AG20443 (cell line): ENCODE results near the gene CCDC182.

Source experiments
- DNase-seq: peaks from one replicate; pipeline ENCODE4 v3.0.0; 2012; ENCODE audit warnings: low spot score, mixed read lengths

Gene CCDC182

DNA sequence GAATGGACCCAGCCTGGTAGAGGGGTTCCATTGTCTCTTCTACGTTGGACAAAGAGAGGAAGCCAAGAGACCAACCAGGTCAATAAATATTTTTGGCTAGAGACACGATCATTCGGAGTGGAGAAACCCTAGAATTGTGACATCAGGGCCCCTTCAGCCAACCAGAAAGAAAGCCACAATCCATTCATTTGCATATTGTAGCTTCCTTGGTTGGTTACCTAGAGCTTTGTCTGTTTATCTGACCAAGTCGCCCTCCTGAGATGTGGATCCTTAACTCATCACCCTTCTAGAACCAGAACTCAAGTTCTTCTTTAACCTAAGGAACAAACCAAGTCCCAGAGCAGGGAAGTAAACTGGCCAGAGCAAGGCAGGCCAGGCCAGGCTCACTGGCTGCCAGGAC lies at the start of gene CCDC182:
Gene CCDC182 (minus strand): TSS at position 58 of the 400 bp plus-strand sequence. CDS start 27 bp downstream, at position 31.
- no peak for DNase-seq

DNA sequence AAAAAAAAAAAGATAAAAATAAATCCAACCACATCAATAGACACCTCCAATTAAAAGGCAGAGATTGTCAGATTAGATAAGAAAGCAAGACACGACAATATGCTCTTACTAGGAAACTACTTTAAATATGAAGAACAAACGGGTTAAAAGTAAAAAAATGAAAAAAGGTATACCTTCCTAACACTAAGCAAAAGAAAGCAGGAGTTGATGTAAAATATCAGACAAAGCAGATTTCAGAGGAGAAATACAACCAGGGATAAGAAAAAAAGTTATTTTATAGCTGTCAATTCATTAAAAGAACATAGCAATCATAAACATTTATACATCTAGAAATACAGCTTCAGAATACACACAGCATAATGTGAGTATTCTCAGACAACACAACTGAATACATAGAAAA lies 49.7 kb upstream of the CCDC182 start:
- DNase-seq = no peak

DNA sequence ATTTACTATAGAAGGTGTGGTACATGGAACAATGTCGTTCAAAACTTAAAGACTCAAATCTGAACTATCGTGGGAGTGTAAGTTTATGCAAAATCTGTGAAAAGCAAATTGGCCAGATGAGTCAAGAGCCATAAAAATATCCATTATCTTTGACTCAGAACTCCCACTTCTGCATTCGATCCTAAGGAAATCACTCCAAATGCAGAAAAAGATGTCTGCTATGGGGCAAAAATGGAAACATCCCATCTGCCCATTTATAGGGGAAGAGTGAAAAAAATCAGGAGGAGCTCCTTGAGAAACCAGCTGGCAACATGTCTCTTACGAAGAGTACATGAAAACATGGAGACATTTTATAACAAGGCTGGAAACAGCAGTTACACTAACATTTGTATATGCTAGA lies 43.6 kb upstream of the CCDC182 start:
- DNase-seq = no peak

DNA sequence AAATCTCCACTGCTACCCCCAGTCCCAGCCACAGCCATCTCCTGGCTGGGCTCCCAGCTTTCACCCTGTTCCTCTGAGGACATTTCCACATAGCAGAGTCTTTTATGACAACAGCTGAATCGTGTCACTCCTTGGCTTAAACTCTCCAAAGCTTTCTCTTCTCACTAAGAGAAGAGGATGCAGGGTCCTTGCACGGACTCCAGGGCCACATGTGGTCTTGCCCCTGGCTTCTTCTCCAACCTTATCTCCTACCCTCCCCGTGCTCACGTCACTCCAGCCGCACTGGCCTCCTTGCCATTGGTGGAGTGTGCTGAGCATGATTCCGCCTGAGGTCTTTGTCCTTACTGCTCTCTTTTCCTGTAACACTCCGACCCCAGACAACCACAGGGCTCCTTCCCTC lies 39.9 kb upstream of the CCDC182 start:
- DNase-seq = no peak

DNA sequence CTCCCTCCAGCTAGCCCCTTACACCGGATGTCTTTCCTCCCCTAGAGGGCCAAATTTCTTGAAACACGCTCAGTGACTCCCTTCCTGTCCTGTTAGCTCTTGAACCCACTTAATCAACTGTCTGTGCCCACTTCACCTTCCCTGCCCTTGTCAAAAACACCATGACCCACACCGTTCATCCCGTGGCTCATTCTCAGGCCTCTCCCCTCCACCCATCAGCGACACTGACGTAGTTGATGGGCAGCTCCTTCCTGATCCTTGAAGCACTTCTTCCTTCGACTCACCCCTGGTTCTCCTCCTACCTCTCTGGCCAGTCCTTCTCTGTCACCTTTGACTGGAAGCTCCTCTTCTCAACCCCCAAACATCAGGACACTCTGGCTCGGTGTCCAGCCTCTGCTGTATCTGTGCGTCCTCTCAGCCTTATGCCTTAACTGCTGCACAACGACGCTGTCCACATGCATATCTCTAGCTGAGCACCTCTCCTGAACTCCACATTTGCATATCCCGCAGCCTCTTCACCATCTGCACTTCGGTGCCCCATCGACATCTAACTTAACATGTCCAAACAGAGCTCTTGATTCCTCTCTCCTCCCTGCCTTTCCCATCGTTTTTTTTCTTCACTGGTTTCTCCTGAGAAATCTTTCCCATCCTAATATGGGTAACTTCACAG lies 39.3 kb upstream of the CCDC182 start:
- no peak for DNase-seq

DNA sequence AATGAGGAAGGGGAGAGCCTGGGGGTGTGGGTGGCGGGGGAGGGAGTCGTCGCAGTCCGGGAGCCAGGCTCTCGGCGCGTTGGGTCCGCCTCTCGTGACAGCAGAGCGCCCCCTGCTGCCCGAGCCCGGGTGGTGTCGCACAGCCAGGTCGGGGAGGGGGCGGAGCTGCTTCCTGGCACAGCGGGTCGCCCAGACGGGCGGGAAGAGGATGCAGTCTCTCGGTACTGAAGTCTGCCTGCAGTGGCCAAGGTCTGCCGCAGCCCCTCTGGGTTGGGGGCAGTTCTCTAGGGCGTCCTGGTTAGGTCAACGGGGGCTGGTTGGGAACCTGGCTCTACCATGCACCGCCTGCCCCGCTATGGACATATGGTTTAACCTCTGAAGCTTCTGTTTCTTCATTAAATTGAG lies 38.2 kb upstream of the CCDC182 start:
- peak; percentile 83 for DNase-seq

DNA sequence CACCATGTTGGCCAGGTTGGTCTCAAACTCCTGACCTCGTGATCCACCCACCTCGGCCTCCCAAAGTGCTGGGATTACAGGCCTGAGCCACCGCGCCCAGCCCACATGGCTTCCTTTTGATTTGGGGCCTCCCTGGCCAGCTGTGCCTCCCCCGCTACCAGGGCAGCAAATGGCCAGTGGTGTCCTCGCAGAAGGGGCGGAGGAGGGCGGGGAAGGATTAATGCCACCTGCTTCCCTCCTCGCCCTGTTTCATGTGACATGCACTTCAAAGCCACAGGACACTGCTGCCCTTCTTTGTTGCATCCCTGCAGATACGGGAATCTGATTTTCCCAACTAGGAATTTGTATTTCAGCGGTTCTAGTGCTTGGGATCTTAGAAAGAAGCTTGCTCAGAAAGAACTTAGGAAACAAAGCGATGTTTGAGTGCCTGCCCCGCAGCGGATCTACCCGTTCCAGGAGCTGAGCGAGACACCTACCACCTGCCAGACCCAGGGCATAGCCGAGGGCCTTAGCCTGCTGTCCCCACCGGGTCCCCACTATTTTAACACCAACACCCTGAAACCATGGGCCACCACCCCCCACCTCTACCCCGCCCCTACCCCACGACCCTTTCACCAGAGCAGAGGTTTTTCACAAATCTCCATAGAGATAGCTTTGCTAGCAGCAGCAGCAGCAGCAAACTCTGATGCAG lies 37.7 kb upstream of the CCDC182 start:
- no peak for DNase-seq

DNA sequence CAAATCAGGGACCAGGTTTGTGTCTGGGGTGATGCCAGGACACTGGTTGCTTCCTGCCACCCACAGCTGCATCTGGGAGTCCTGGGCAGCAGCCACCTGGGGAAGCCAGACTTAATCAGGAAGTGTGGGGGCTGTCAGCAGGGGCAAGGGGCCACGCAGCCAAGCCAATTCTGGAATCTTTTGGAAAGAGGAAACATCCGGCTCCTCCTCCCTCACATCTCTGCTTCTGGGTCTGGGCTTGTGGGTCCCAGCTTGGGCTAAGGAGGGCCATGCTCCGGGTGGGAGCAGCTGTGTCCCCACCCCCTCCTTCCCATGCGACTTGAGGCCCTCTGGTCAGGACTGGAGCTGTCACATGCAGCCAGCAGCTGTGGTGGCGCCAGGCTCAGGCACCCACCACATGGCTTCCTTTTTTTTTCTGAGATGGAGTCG lies 37.0 kb upstream of the CCDC182 start:
- no peak for DNase-seq

DNA sequence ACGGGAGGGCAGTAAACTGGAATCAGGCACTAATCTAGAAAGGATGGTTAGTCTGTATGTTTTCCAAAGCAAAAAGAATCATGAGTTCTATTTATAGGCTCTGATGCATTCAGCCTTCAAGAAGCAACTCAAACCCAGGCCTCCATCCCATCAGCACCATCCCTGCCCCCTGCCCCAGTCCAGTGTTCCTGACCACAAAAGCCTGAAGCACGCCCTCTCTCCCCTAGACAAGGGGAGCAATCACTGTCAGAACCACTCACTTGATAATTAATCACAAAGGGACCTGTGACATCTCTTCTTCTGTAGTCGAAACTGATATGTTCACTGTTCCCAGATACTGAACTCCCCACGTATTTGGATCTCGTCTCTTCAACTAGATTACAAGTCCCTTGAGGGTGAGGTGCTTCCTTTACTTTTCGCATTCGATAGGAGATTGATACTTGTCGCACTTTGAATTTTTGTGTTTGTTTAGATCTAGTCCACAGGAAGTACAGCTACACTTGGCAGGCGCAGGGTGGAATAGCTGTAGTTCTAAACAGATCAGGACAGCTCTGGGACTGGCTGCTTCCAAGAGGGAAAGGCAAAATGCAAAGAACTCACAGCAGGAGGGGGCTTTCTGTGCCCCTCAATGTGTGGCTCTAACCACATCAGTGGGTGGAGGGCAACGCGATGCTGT lies 36.4 kb upstream of the CCDC182 start:
- no peak for DNase-seq

DNA sequence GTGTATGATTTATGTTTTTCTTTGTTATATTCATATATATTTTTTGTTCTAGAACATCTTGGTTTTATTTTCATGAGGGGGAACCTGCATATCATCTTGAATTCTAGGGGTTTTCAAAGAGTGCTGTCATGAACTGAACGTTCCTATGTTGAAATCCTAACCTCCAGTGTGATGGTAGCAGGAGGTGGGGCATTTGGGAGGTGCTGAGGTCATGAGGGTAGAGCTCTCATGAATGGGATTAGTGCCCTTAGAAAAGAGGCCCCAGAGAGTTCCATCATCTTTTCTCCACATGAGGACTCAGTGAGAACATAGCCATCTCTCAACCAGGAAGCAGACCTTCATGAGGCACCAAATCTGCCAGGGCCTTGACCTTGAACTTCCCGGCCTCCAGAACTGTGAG lies 34.6 kb upstream of the CCDC182 start:
- DNase-seq = no peak

DNA sequence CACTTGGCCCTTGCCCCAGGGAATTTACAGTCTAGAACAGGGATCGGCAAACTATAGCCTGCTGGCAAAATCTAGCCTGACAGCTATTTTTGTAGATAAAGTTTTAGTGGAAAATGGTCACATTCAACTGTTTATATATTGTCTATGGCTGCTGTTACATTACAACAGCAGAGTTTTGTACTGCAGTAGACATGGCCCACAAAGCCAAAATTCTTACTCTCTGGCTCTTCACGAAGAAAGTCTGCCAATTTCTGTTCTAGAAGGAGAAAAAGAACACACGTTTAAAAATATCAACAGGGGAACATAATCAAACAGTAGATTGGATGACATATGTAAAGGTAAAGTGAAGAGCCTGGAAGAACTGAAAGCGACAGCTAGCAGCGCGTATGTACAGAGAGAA lies 33.2 kb upstream of the CCDC182 start:
- no peak for DNase-seq

DNA sequence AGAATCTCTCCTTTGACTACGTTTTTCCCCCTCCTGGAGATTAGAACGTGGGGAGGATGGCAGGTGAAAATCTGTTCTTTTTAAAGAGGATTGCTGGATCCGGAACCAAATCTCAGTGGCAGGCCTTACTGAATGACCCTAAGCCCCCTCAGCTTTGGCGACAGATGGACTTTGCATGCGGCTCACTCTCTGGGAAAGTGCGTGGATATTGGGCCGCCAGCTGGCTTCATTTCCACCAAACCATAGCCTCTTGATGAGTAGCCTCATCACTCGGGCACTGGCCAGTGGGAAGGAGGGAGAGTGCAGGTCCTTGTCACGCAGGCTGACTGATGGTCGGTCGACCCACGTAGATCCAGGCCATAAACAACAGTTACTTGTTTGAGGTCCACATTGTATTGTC lies 31.3 kb upstream of the CCDC182 start:
- no peak for DNase-seq

DNA sequence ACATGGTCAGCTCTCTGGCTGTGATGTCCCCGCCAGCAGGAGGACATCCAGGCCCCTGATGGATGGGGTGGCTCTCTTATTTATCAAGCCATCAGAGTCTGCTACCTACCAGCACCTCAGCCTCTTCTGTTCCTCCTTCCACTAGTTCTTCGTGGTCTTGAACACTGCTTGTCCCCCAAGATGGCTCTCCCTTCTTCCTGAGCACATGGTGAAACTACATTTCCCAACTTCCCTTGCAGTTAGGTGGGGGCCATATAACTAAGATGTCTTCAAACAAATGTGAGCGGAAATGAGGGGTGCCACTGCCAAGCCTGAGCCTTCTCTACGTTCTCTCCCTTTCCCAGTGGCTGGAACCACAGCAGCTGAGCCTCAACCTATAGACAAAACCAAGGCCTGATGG lies 29.8 kb upstream of the CCDC182 start:
- DNase-seq = no peak

DNA sequence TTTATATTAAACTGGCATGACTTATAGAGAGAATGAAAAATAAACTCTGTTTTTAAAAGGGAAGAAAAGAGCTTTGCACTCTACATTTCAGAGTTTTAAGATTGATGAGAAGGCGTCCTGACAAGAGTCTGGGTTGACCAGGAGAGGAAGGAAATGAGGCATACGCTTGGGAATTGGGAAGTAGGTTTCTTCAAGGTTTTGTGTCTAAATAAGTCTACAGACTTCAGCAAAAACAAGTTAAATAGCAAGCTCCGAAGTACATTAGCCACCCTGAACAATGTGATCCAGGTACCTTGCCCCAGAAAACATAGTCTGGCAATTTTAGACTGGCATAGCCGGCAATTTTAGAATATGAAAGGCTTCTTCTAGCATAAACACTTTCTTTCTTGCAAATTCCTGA lies 28.5 kb upstream of the CCDC182 start:
- DNase-seq = no peak

DNA sequence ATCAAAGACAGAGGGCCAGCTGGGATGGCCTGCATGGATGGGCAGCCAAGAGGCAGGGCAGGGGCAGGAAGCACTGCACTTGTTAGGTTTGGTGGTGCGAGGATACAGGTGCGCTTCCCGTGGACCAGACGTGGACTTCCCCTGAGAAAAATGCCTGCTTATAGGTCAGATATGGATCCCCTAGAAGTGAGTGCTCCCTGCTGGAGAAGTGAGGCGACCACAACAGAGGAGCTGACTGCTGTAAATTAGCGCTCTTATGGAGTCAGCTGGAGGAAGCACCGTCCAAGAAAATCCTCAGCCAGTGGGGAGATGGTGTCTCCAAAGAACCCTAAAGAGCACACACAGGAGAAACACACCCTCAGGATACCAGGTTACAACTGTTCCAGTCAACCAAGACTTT lies 27.7 kb upstream of the CCDC182 start:
- no peak for DNase-seq

DNA sequence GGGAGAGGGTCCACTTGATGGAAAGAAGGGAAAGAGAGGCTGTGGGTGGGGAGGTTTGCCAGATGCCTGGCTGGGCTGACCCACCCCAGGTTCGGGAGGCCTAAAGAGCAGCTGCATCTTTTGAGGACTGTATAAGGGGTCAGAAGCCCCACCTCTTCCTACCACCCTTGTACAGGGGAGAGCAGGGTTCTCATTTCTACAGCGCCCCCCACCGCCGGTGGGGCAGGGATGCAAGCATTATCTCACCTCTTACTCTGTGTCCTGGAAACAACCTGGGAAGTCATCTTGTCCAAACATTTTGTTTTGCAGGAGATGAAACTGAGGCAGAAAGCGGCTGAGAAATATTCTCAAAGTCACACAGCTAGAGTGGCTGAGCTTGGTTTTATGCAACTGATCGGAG lies 22.5 kb upstream of the CCDC182 start:
- no peak for DNase-seq

DNA sequence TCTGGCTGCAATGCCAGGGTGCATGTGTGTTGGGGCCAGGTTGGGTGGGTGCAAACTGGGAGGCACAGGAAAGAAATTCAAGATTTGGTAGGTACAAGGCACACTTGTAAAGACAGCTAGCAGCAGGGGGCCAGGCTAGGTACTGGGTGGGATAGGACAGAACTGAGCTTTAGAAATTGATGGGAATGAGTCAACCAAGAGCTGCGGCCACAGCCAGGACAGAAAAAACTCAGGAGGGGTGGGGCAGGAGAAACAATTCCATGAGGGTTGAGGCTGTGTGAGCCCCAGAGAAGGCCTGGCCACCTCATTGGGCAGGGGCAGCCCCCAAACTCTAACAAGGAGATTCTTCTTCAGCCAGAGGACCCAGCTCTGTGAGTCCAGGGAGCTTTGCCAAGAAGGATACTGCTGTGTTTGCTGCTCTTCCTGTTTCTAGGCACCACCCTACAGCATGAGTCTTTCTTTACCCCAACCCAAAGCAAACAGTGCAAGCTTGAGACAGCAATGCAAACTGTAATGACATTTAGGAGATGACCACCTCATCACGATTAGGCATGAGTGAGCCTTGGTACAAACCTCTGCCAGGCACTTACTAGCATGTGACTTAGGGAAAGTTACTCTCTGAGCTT lies 21.3 kb upstream of the CCDC182 start:
- no peak for DNase-seq

DNA sequence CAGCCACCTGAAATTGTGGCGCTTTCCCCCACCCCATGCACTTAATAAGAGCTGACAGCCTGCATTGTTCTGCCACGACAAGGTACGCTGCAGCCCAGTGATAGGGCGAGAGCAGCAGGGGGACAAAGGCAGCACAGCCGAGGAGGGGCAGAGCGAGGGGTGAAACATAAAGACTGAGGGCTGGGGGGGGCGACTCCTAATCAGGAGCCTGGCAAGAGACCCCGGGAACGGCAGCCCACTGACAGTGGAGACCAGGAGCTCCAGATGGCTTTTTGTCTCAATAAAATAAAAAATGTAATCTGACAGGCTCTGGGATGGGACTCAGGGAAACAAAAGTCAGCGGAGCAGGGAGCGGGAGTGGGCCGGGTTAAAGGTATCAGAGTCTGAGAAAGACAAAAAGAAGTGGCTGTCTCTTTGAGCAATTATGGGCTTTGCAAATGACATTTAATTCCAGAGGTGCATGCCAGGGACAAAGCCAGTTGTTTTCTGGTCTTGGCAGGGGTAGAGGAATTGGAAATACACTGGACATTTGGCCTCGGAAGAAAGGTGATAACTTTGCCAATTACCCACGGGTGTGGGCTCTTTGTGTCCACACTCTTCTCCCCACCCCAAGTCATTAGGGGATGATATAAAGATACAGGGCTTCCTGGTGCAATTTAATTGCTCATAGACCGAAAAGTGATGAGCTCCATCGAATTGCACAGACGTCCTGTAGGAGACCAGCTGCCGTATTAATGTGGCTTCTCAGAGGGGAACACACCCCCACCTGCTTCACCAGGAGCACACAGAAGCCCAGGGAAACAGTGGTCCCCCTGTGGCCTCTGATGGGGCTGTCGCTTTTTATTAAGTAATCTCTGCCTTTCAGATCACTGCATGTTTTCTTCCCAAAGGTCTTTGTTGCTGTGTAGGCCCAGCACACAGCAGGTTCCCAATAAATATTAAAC lies 17.6 kb upstream of the CCDC182 start:
- no peak for DNase-seq

DNA sequence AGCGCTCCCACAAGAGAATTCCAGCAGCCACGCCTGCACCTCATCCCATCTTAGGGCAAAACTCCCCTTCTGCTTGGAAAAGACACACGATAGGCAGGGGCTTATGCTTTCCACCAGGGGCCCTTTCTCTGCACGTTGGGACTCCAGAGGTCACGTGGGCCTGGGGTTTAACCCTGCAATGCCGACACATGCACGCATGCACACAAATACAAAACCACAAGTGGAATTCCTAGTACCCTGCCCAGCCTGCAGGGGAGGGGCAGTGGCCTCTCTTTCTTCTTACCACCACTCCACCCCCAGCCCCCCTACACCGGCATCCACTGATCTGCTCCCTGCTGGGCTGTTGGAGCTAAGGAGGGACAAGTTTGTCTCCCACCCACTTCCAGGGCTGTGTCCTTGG lies 16.8 kb upstream of the CCDC182 start:
- no peak for DNase-seq

DNA sequence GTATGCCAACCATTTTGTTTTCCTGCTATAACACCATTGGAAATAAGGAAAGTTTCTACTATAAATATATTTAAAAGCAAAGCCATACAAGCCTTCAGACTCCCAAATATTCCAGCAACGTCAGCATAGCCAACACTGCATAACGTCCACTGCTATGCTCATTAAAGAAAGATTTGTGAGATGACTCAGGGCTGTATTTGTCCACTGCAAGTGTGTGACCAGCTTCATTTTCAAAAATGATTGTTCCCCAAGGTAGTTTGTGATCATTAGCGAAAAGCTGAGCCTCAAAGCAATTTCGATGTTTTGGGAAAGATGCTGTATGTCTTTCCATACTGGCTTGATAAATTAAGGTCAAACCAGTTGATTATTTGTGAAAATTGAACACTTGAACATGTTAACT lies 14.9 kb upstream of the CCDC182 start:
- DNase-seq = no peak

DNA sequence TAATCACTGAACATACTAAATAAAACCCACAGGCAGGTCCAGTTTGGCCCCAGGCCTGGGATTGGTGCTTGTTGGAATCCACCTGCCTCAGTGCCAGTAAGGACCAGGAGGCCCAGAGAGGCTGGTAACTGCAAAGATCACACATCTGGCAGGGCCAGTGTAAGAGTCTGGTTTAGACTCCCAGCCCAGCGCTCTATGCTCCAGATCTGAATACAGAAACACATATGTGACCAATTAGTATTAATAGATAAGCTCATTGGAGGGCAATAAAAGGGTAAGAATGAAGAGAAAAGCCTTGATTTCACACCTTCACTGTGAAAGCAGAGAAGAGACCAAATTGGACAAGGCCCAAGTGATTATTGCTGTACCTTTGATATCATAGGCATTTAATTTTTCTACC lies 13.6 kb upstream of the CCDC182 start:
- DNase-seq = no peak

DNA sequence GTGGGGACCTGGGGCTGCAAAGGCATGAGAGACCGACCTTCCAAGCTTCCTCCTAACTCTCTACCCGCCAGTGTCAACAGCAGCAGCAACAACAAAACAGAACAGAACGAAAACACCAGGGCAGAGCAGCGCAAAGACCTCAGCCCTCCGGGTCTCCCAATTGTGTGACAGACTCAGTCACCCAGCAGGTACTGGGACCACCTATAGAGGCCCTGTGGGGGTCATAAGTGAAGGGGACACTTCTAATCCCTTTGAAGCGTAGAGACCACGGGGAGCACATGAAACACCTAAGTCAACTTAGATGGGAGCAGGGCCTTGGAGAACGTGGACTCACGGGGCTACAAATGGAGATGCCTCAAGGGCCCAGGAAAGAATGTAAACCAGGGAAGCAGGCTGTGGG lies 12.6 kb upstream of the CCDC182 start:
- no peak for DNase-seq
